Heart left ventricle (tissue), 16 donors: ENCODE measurements around the gene EFCAB7. TPM values are rescaled to one million over a fixed set of nuclear protein-coding genes. Genes with fewer than 3 reads are reported as not detected.
A peak's percentile ranks its signal among the peaks of the same experiment; 100 is the strongest.

Source experiments
- ATAC-seq, 4 donors: fragments of 200-7000 bp; cut with Tn5 transposase; one replicate each; pipeline ENCODE4 v1.9.1; 2020 to 2022; ENCODE audit warnings: moderate library complexity in 4 of 4, mild to moderate bottlenecking in 3 of 4, moderate number of reproducible peaks in 1 of 4
- DNase-seq, 5 donors: peaks; one replicate each; pipeline ENCODE4 v3.0.0-alpha.2; 2020
- H3K27ac ChIP-seq, 12 donors: fragments of 200-600 bp; sonication (generic) in 4 of 12; one replicate each; pipeline versions ENCODE4 v1.5.0 to v1.8.0; 2016 to 2022; ENCODE audit warnings: mild to moderate bottlenecking in 2 of 12
- H3K27me3 ChIP-seq, 9 donors: fragments of 200-600 bp; sonication (generic) in 2 of 9; one replicate each; pipeline versions ENCODE4 v1.5.1 to v1.8.0; 2016 to 2022; ENCODE audit warnings: mild to moderate bottlenecking in 3 of 9
- H3K36me3 ChIP-seq, 9 donors: fragments of 200-600 bp; sonication (generic) in 2 of 9; one replicate each; pipeline versions ENCODE4 v1.5.0 to v1.8.0; 2018 to 2022; ENCODE audit warnings: mild to moderate bottlenecking in 2 of 9
- H3K4me1 ChIP-seq, 12 donors: fragments of 200-600 bp; sonication (generic) in 4 of 12; one replicate each; pipeline versions ENCODE4 v1.5.0 to v1.8.0; 2016 to 2022; ENCODE audit warnings: mild to moderate bottlenecking in 3 of 12
- H3K4me3 ChIP-seq, 12 donors: fragments of 200-600 bp; sonication (generic) in 4 of 12; one replicate each; pipeline versions ENCODE4 v1.5.0 to v1.8.0; 2017 to 2022; ENCODE audit warnings: mild to moderate bottlenecking in 9 of 12, moderate library complexity in 4 of 12
- H3K9me3 ChIP-seq, 12 donors: fragments of 200-600 bp; sonication (generic) in 4 of 12; one replicate each; pipeline versions ENCODE4 v1.5.0 to v1.8.0; 2016 to 2022; ENCODE audit warnings: mild to moderate bottlenecking in 1 of 12
- CTCF ChIP-seq, 12 donors: fragments of 200-600 bp; sonication (generic) in 4 of 12; IDR thresholded peaks; one replicate each; pipeline versions ENCODE4 v1.5.0 to v1.8.0; 2018 to 2022; ENCODE audit warnings: antibody characterized with exemption in 12 of 12, mild to moderate bottlenecking in 5 of 12
- POLR2A ChIP-seq, 2 donors: fragments of 450-650 bp; IDR thresholded peaks; one replicate each; pipeline ENCODE4 v1.6.1; 2017; ENCODE audit warnings: antibody characterized with exemption in 2 of 2, mild to moderate bottlenecking in 2 of 2, moderate library complexity in 2 of 2
- WGBS, 4 donors: extraction: QIAGEN DNeasy Blood & Tissue Kit in 2 of 4; methylation state at CpG; one replicate each; pipeline versions ENCODE4 v1.1.5 to v1.1.7; 2013 to 2018; 5-methylcytosine and 5-hydroxymethylcytosine counted together
- intact Hi-C, 10 donors: fragments of 100-400 bp; cut with DNase I; formaldehyde crosslinking; loops; one replicate each; pipeline versions ENCODE4 v1.11.1 to v1.14.2; 2022
- polyA plus RNA-seq, 2 donors: library from polyadenylated mRNA; stranded (reverse); fragments of 200-250 nt; gene quantifications; one replicate each; pipeline ENCODE4 v1.2.3, GENCODE V29; 2013
- total RNA-seq, 9 donors: library from RNA; depleted of rRNA in 2 of 9; stranded (reverse); fragments of >200 nt in 2 of 9; fragmentation: NEBNext Ultra II Directional in 3 of 9; extraction: Animal tissue kit (Norgen Biotek cat#: 25700) in 3 of 9; gene quantifications; one replicate each; pipeline versions ENCODE4 v1.1.0 to v1.2.4, GENCODE V29; 2016 to 2023
- donor health status: ischemic (EF 13 %, LVEDD 7.1; RV severe dilation, severe dysfunction).
- donor health status: healthy with polysubstance abuse.
- donor health status: DM: no; HTN: yes; CAD: no.
- donor health status: DM: no; HTN: no; CAD: no.
- donor health status: ischemic (EF 25% LVEDD 6.9; RV normal size, moderate dysfunction).
- donor health status: ischemic (EF 25% LVEDD 5.7; RV mildly dilated, moderate dysfunction).
- donor health status: healthy.
- donor health status: DM: yes; HTN: yes; CAD: no.
- donor health status: ischemic (EF 35%, LVEDD 5.7; RV mildly dilated, moderate dysfunction).
- donor health status: nonischemic (EF 11% LVEDD 7.7; RV severe dilation, severe dysfunction).
- donor health status: DM: yes; HTN: yes; CAD: no.
- donor health status: PGD.
- donor health status: ischemic (EF 29% LVEDD 5.4; RV normal size, mild dysfunction).
- donor health status: nonischemic (EF 23%, LVEDD 6.1; RV moderate dilation, normal function).

The EFCAB7 gene
- total and polyA plus RNA-seq, 11 donors: 3.2 to 10.7 (median 7.3) TPM

- no peak overlapping the region for H3K4me3 ChIP-seq
- H3K36me3 ChIP-seq: no peaks in the 10 kb centered on the region
- H3K9me3 ChIP-seq: no peaks in the 10 kb centered on the region
- WGBS, 4 donors: 53 to 81% (median 63%) methylated on average over 1 of the region's 1 CpG
- H3K27me3 ChIP-seq: no peaks in the 10 kb centered on the region
- ATAC-seq (peak; percentile 27 to 86 (median 60)), DNase-seq (no peak)
- H3K27ac ChIP-seq: no peak overlapping the region
- peaks cover 0 to 10% (median 0%) of the 10 kb centered on the region in 12 donors for H3K4me1 ChIP-seq
- intact Hi-C loops: no loop called here
- TF ChIP-seq CTCF (IDR thresholded peaks at IDR 0.05) (no peak), POLR2A (IDR thresholded peaks at IDR 0.05) (no peak)
Observed at GRCh38 chr1:63486629-63487028, 36.7 kb upstream of the EFCAB7 start.

- TF ChIP-seq CTCF (IDR thresholded peaks at IDR 0.05) (no peak), POLR2A (IDR thresholded peaks at IDR 0.05) (no peak)
- 73 to 81% (median 78%) methylated on average over 8 of the region's 8 CpGs for WGBS, 4 donors
- no peaks in the 10 kb centered on the region for H3K27me3 ChIP-seq
- no peaks in the 10 kb centered on the region for H3K36me3 ChIP-seq
- peak overlapping the region in 9 of 12 donors; percentile 26 to 89 (median 66) for H3K27ac ChIP-seq
- DNase-seq (no peak), ATAC-seq (peak; percentile 46 to 95 (median 73))
- intact Hi-C loops: no loop called here
- peaks cover 0 to 10% (median 0%) of the 10 kb centered on the region in 12 donors for H3K4me1 ChIP-seq
- H3K9me3 ChIP-seq: no peaks in the 10 kb centered on the region
- H3K4me3 ChIP-seq: peak overlapping the region in 8 of 12 donors; percentile 27 to 51 (median 42)
Observed at GRCh38 chr1:63487336-63488065, 35.8 kb upstream of the EFCAB7 start.

GRCh38 chr1:63497577-63497976 is 25.7 kb upstream of the EFCAB7 start:
- Histone ChIP-seq H3K36me3 (peaks cover 0 to 3% (median 0%) of the 10 kb centered on the region in 9 donors), H3K27ac (no peak overlapping the region), H3K27me3 (no peaks in the 10 kb centered on the region), H3K9me3 (no peaks in the 10 kb centered on the region), H3K4me3 (no peak overlapping the region), H3K4me1 (no peaks in the 10 kb centered on the region)
- no peak for TF ChIP-seq POLR2A (IDR thresholded peaks at IDR 0.05)
- no peak for TF ChIP-seq CTCF (IDR thresholded peaks at IDR 0.05)
- ATAC-seq (no peak), DNase-seq (no peak)
- intact Hi-C loops: no loop called here
- 96 to 99% (median 97%) methylated on average over 2 of the region's 2 CpGs for WGBS, 4 donors

GRCh38 chr1:63498106-63498505 is 25.2 kb upstream of the EFCAB7 start:
- Histone ChIP-seq H3K27me3 (no peaks in the 10 kb centered on the region), H3K27ac (no peak overlapping the region), H3K4me3 (no peak overlapping the region), H3K4me1 (no peaks in the 10 kb centered on the region), H3K9me3 (no peaks in the 10 kb centered on the region), H3K36me3 (peaks cover 0 to 3% (median 0%) of the 10 kb centered on the region in 9 donors)
- DNase-seq: no peak
- WGBS, 4 donors: 51 to 100% (median 78%) methylated on average over 1 of the region's 1 CpG
- intact Hi-C loops: no loop called here
- no peak for ATAC-seq
- no peak for TF ChIP-seq CTCF (IDR thresholded peaks at IDR 0.05)
